ENCODE measurements around the gene MYO5A.

Gene MYO5A

GRCh38 chr15:52529940-52530339, 1.3 kb upstream of the MYO5A start:
- Histone ChIP-seq H3K9ac (no peak overlapping the region; the same call in 1 of the 2 replicates), H3K4me1 (ENCODE audit: low read depth, poor library complexity, severe bottlenecking) (peaks cover 37% of the 10 kb centered on the region), H3K4me3 (IDR thresholded peaks at IDR 0.05; ENCODE audit: insufficient read depth, low read depth, low read length) (no peak overlapping the region)

GRCh38 chr15:52529341-52529924, 753 bp upstream of the MYO5A start:
- Histone ChIP-seq H2AFZ (ENCODE audit: low read depth) (peak overlapping the region; percentile 84), H3K79me2 (ENCODE audit: insufficient read depth, low read depth) (peaks cover 50% of the 10 kb centered on the region), H3K27ac (peak overlapping the region; percentile 72), H3K4me1 (ENCODE audit: low read depth, poor library complexity, severe bottlenecking) (peaks cover 40% of the 10 kb centered on the region), H4K20me1 (ENCODE audit: insufficient read depth) (no peaks in the 10 kb centered on the region), H3K36me3 (ENCODE audit: insufficient read depth) (no peaks in the 10 kb centered on the region; the same call in 1 of the 2 replicates), H3K4me2 (peak overlapping the region; percentile 98), H3K27me3 (ENCODE audit: insufficient read depth, low read depth) (no peaks in the 10 kb centered on the region), H3K9ac (peak overlapping the region; percentile 81), H3K4me3 (IDR thresholded peaks at IDR 0.05; ENCODE audit: insufficient read depth, low read depth, low read length) (no peak overlapping the region)
- TF ChIP-seq, protein P1, sequence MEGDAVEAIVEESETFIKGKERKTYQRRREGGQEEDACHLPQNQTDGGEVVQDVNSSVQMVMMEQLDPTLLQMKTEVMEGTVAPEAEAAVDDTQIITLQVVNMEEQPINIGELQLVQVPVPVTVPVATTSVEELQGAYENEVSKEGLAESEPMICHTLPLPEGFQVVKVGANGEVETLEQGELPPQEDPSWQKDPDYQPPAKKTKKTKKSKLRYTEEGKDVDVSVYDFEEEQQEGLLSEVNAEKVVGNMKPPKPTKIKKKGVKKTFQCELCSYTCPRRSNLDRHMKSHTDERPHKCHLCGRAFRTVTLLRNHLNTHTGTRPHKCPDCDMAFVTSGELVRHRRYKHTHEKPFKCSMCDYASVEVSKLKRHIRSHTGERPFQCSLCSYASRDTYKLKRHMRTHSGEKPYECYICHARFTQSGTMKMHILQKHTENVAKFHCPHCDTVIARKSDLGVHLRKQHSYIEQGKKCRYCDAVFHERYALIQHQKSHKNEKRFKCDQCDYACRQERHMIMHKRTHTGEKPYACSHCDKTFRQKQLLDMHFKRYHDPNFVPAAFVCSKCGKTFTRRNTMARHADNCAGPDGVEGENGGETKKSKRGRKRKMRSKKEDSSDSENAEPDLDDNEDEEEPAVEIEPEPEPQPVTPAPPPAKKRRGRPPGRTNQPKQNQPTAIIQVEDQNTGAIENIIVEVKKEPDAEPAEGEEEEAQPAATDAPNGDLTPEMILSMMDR (conservative IDR thresholded peaks at IDR 0.05; ENCODE audit: low read depth, low read length) = no peak

More at GRCh38 chr15:52529940-52530339, 1.3 kb upstream of the MYO5A start:
- TF ChIP-seq, protein P1 (conservative IDR thresholded peaks at IDR 0.05; ENCODE audit: low read depth, low read length) = no peak
- H2AFZ ChIP-seq (ENCODE audit: low read depth) = peak overlapping the region; percentile 84
- peaks cover 45% of the 10 kb centered on the region for H3K79me2 ChIP-seq (ENCODE audit: insufficient read depth, low read depth)
- H3K36me3 ChIP-seq (ENCODE audit: insufficient read depth) = no peaks in the 10 kb centered on the region; the same call in 1 of the 2 replicates
- H3K27me3 ChIP-seq (ENCODE audit: insufficient read depth, low read depth) = no peaks in the 10 kb centered on the region
- peak overlapping the region; percentile 72; the same call in 1 of the 2 replicates for H3K27ac ChIP-seq
- peak overlapping the region; percentile 98 for H3K4me2 ChIP-seq
- H4K20me1 ChIP-seq (ENCODE audit: insufficient read depth) = no peaks in the 10 kb centered on the region

- H3K4me3 ChIP-seq (IDR thresholded peaks at IDR 0.05; ENCODE audit: insufficient read depth, low read depth, low read length) = peak overlapping the region; percentile 45
- peaks cover 62% of the 10 kb centered on the region for H3K79me2 ChIP-seq (ENCODE audit: insufficient read depth, low read depth)
- peak overlapping the region; percentile 43 for H3K4me2 ChIP-seq
- no peaks in the 10 kb centered on the region for H3K27me3 ChIP-seq (ENCODE audit: insufficient read depth, low read depth)
- no peaks in the 10 kb centered on the region for H4K20me1 ChIP-seq (ENCODE audit: insufficient read depth)
- H3K9ac ChIP-seq = peak overlapping the region; percentile 57; the same call in 1 of the 2 replicates
- H3K4me1 ChIP-seq (ENCODE audit: low read depth, poor library complexity, severe bottlenecking) = peaks cover 48% of the 10 kb centered on the region
- H3K27ac ChIP-seq = peak overlapping the region; percentile 52
- TF ChIP-seq, protein P1 (conservative IDR thresholded peaks at IDR 0.05; ENCODE audit: low read depth, low read length) = no peak
- peak overlapping the region; percentile 64 for H2AFZ ChIP-seq (ENCODE audit: low read depth)
- H3K36me3 ChIP-seq (ENCODE audit: insufficient read depth) = no peaks in the 10 kb centered on the region; the same call in 1 of the 2 replicates
Observed at GRCh38 chr15:52527911-52528563, 643 bp downstream of the MYO5A start.

- H4K20me1 ChIP-seq (ENCODE audit: insufficient read depth) = no peaks in the 10 kb centered on the region
- H3K9ac ChIP-seq = peak overlapping the region; percentile 57; the same call in 1 of the 2 replicates
- H3K4me2 ChIP-seq = peak overlapping the region; percentile 43
- no peaks in the 10 kb centered on the region for H3K27me3 ChIP-seq (ENCODE audit: insufficient read depth, low read depth)
- peak overlapping the region; percentile 64; the same call in 1 of the 2 replicates for H2AFZ ChIP-seq (ENCODE audit: low read depth)
- H3K4me1 ChIP-seq (ENCODE audit: low read depth, poor library complexity, severe bottlenecking) = peaks cover 55% of the 10 kb centered on the region
- TF ChIP-seq, protein P1 (conservative IDR thresholded peaks at IDR 0.05; ENCODE audit: low read depth, low read length) = no peak
- H3K36me3 ChIP-seq (ENCODE audit: insufficient read depth) = no peaks in the 10 kb centered on the region; the same call in 1 of the 2 replicates
- peak overlapping the region; percentile 45 for H3K4me3 ChIP-seq (IDR thresholded peaks at IDR 0.05; ENCODE audit: insufficient read depth, low read depth, low read length)
- H3K79me2 ChIP-seq (ENCODE audit: insufficient read depth, low read depth) = peaks cover 69% of the 10 kb centered on the region
- H3K27ac ChIP-seq = peak overlapping the region; percentile 52; the same call in 1 of the 2 replicates
Observed at GRCh38 chr15:52527196-52527910, 1.3 kb downstream of the MYO5A start.

Measured in KMS-11 (cell line).